ENCODE measurements around the gene MCM8. TPM values are rescaled to one million over a fixed set of nuclear protein-coding genes. Genes with fewer than 3 reads are reported as not detected.
"Not testable (repeated sequence)": the region's sequence is repeated elsewhere in the genome, so short reads cannot be mapped to it uniquely, and the experiment has no call there.

MCM8 gene
- total RNA-seq, 2 experiments from 2014 or later: 43.7 to 58.2 TPM

DNA sequence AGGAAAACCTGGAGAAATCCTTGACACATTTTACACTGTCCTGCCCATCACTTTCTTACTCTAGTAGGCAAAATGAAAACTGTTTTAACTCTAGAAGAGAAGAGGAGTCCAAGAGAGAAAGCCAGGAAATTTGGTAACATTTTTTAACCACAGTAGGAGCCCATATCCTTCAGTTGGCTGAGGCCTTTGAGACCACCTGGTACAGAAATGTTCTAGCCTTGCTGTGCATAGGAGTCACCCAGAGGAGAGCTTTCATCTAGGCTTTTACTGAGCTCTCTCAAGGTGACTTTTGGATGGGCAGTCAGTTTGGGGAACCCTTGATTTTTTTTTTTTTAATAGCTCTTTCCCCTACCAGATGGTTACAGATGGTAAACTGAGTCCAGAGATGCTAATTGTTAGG is 78.4 kb downstream of the MCM8 start:
- Histone ChIP-seq H3K27ac (ENCODE audit: low read depth, low read length, poor library complexity, severe bottlenecking) (no peak overlapping the region), H3K4me1 (ENCODE audit: insufficient read depth, low read length, poor library complexity, severe bottlenecking) (no peaks in the 10 kb centered on the region), H3K9me3 (ENCODE audit: low read length) (no peaks in the 10 kb centered on the region; the same call in 1 of the 2 replicates), H3K36me3 (ENCODE audit: insufficient read depth, low read length) (peaks cover 60% of the 10 kb centered on the region), H3K79me2 (ENCODE audit: insufficient read depth, low read depth, low read length) (no peaks in the 10 kb centered on the region), H3K4me3 (ENCODE audit: low read depth, low read length, poor library complexity, severe bottlenecking) (no peak overlapping the region), H2AFZ (ENCODE audit: low read length) (no peak overlapping the region), H3K9me2 (ENCODE audit: insufficient read depth, low read length) (no peaks in the 10 kb centered on the region), H4K20me1 (ENCODE audit: insufficient read depth, low read length) (no peaks in the 10 kb centered on the region), H3K4me2 (ENCODE audit: low read length) (no peak overlapping the region)
- TF ChIP-seq EZH2phosphoT487 (IDR thresholded peaks at IDR 0.05; ENCODE audit: borderline replicate concordance, low read depth, low read length) (no peak), CTCF (conservative IDR thresholded peaks at IDR 0.05; ENCODE audit: low read length) (no peak)
- CTCF ChIA-PET (ENCODE audit: unreplicated experiment): no interaction called here
- BruUV-seq (replicated peaks): no TSS peak
- POLR2A ChIA-PET: interaction anchor here (0.9 to 2.1 kb wide), 2 partner anchors 14 to 21 kb away, joined by 4 to 8 read pairs; no protein-coding TSS in a partner anchor
- DNase-seq (ENCODE audit: low spot score): no peak
- intact Hi-C loops (cut with micrococcal nuclease; ENCODE audit: unreplicated experiment): no loop called here

- Histone ChIP-seq H3K4me2 (ENCODE audit: low read length) (no peak overlapping the region), H3K4me3 (ENCODE audit: low read depth, low read length, poor library complexity, severe bottlenecking) (no peak overlapping the region), H3K9me2 (ENCODE audit: insufficient read depth, low read length) (no peaks in the 10 kb centered on the region), H2AFZ (ENCODE audit: low read length) (no peak overlapping the region), H3K9me3 (ENCODE audit: low read length) (no peaks in the 10 kb centered on the region; the same call in 1 of the 2 replicates), H3K27ac (ENCODE audit: low read depth, low read length, poor library complexity, severe bottlenecking) (no peak overlapping the region), H4K20me1 (ENCODE audit: insufficient read depth, low read length) (no peaks in the 10 kb centered on the region), H3K4me1 (ENCODE audit: insufficient read depth, low read length, poor library complexity, severe bottlenecking) (no peaks in the 10 kb centered on the region), H3K79me2 (ENCODE audit: insufficient read depth, low read depth, low read length) (no peaks in the 10 kb centered on the region), H3K36me3 (ENCODE audit: insufficient read depth, low read length) (peaks cover 60% of the 10 kb centered on the region)
- DNase-seq (ENCODE audit: low spot score): no peak
- ChIA-PET CTCF (ENCODE audit: unreplicated experiment) (no interaction called here), POLR2A (interaction anchor here (0.7 to 2.1 kb wide), 3 partner anchors 15 to 41 kb away, joined by 4 to 8 read pairs (median 5); no protein-coding TSS in a partner anchor)
- no TSS peak for BruUV-seq (replicated peaks)
- intact Hi-C loops (cut with micrococcal nuclease; ENCODE audit: unreplicated experiment): no loop called here
- no peak for TF ChIP-seq CTCF (conservative IDR thresholded peaks at IDR 0.05; ENCODE audit: low read length)
- TF ChIP-seq EZH2phosphoT487 (IDR thresholded peaks at IDR 0.05; ENCODE audit: borderline replicate concordance, low read depth, low read length): no peak
Measured at GRCh38 chr20:6029538-6029937, 79.1 kb downstream of the MCM8 start.

- TF ChIP-seq CTCF (conservative IDR thresholded peaks at IDR 0.05; ENCODE audit: low read length) (no peak), EZH2phosphoT487 (IDR thresholded peaks at IDR 0.05; ENCODE audit: borderline replicate concordance, low read depth, low read length) (no peak)
Measured at GRCh38 chr20:6030453-6031080, 80.1 kb downstream of the MCM8 start.

GRCh38 chr20:6032907-6033306 is 82.5 kb downstream of the MCM8 start:
- intact Hi-C loops (cut with micrococcal nuclease; ENCODE audit: unreplicated experiment); H3K9me3 ChIP-seq (ENCODE audit: low read length); H3K4me3 ChIP-seq (ENCODE audit: low read depth, low read length, poor library complexity, severe bottlenecking); CTCF ChIA-PET (ENCODE audit: unreplicated experiment); H3K79me2 ChIP-seq (ENCODE audit: insufficient read depth, low read depth, low read length); H4K20me1 ChIP-seq (ENCODE audit: insufficient read depth, low read length); H2AFZ ChIP-seq (ENCODE audit: low read length); H3K9me2 ChIP-seq (ENCODE audit: insufficient read depth, low read length); DNase-seq (ENCODE audit: low spot score); BruUV-seq (replicated peaks); H3K4me1 ChIP-seq (ENCODE audit: insufficient read depth, low read length, poor library complexity, severe bottlenecking); H3K27ac ChIP-seq (ENCODE audit: low read depth, low read length, poor library complexity, severe bottlenecking); POLR2A ChIA-PET; H3K4me2 ChIP-seq (ENCODE audit: low read length): not testable (repeated sequence)
- H3K36me3 ChIP-seq (ENCODE audit: insufficient read depth, low read length): peaks cover 65% of the 10 kb centered on the region

More at GRCh38 chr20:6030453-6031080, 80.1 kb downstream of the MCM8 start:
- ChIA-PET POLR2A (interaction anchor here (0.6 kb wide), 1 partner anchor 481 kb away, joined by 5 read pairs; no protein-coding TSS in a partner anchor), CTCF (ENCODE audit: unreplicated experiment) (no interaction called here)
- Histone ChIP-seq H3K4me3 (ENCODE audit: low read depth, low read length, poor library complexity, severe bottlenecking) (no peak overlapping the region), H4K20me1 (ENCODE audit: insufficient read depth, low read length) (no peaks in the 10 kb centered on the region), H2AFZ (ENCODE audit: low read length) (no peak overlapping the region), H3K79me2 (ENCODE audit: insufficient read depth, low read depth, low read length) (no peaks in the 10 kb centered on the region), H3K4me1 (ENCODE audit: insufficient read depth, low read length, poor library complexity, severe bottlenecking) (no peaks in the 10 kb centered on the region), H3K9me2 (ENCODE audit: insufficient read depth, low read length) (no peaks in the 10 kb centered on the region), H3K4me2 (ENCODE audit: low read length) (no peak overlapping the region), H3K27ac (ENCODE audit: low read depth, low read length, poor library complexity, severe bottlenecking) (no peak overlapping the region), H3K9me3 (ENCODE audit: low read length) (no peaks in the 10 kb centered on the region), H3K36me3 (ENCODE audit: insufficient read depth, low read length) (peaks cover 58% of the 10 kb centered on the region)
- intact Hi-C loops (cut with micrococcal nuclease; ENCODE audit: unreplicated experiment): no loop called here
- no peak for DNase-seq (ENCODE audit: low spot score)
- no TSS peak for BruUV-seq (replicated peaks)

Measured in OCI-LY7 (cell line).